Kidney epithelial cell (primary cell): ENCODE data around the gene NAT9. TPM values are rescaled to one million over a fixed set of nuclear protein-coding genes. Genes with fewer than 3 reads are reported as not detected.

ENCODE experiments used
- DNase-seq: peaks from one replicate; pipeline ENCODE4 v3.0.0-alpha.2; 2010; ENCODE audit warnings: low read depth
- H3K27me3 ChIP-seq: 2 replicates; pipeline ENCODE4 v1.6.0; 2011; ENCODE audit warnings: low read length; ENCODE audit not compliant: control insufficient read depth, insufficient read depth
- H3K36me3 ChIP-seq: 2 replicates; pipeline ENCODE4 v1.5.1; 2011; ENCODE audit warnings: low read length; ENCODE audit not compliant: control insufficient read depth, insufficient read depth
- H3K4me3 ChIP-seq: 2 replicates; pipeline ENCODE4 v1.5.1; 2011; ENCODE audit warnings: low read depth, mild to moderate bottlenecking, control low read depth, low read length
- CTCF ChIP-seq: IDR thresholded peaks from 2 replicates; pipeline ENCODE4 v1.5.1; 2011; ENCODE audit warnings: mild to moderate bottlenecking, moderate library complexity, low read length, control low read depth, inconsistent platforms; ENCODE audit not compliant: insufficient read depth, poor library complexity, severe bottlenecking
- total RNA-seq: library from RNA; depleted of rRNA; stranded (reverse); fragments of >200 nt; gene quantifications from 2 replicates; pipeline ENCODE4 v1.2.3, GENCODE V29; 2015

NAT9 gene
- total RNA-seq, 1 donor from 2014 or later = 30.7 TPM

- no peaks in the 10 kb centered on the region for H3K36me3 ChIP-seq
- no peak for TF ChIP-seq CTCF
- DNase-seq = no peak
- H3K4me3 ChIP-seq = no peak within 1 kb of the TSS
- peaks cover 61% of the 10 kb centered on the region for H3K27me3 ChIP-seq
Measured at GRCh38 chr17:74736513-74737298, 39.4 kb downstream of the NAT9 start, which contains the start of gene RAB37. Gene RAB37 (plus strand): TSS chr17:74737256. CDS start chr17:74737273, 17 bp downstream.

- no peak for TF ChIP-seq CTCF
- no peak for DNase-seq
- H3K4me3 ChIP-seq = no peak overlapping the region
- no peaks in the 10 kb centered on the region for H3K36me3 ChIP-seq
- H3K27me3 ChIP-seq = peaks cover 55% of the 10 kb centered on the region
Measured at GRCh38 chr17:74734256-74734655, 41.9 kb downstream of the NAT9 start.

- no peak for TF ChIP-seq CTCF
- Histone ChIP-seq H3K27me3 (peaks cover 48% of the 10 kb centered on the region), H3K4me3 (no peak overlapping the region), H3K36me3 (no peaks in the 10 kb centered on the region)
- DNase-seq = no peak
Measured at GRCh38 chr17:74733365-74734122, 42.6 kb downstream of the NAT9 start.

- Histone ChIP-seq H3K4me3 (no peak overlapping the region), H3K27me3 (peaks cover 35% of the 10 kb centered on the region), H3K36me3 (no peaks in the 10 kb centered on the region)
- no peak for DNase-seq
- TF ChIP-seq CTCF = no peak
Measured at GRCh38 chr17:74732042-74732867, 43.9 kb downstream of the NAT9 start.

GRCh38 chr17:74731347-74731605 is 44.9 kb downstream of the NAT9 start:
- TF ChIP-seq CTCF = no peak
- peaks cover 26% of the 10 kb centered on the region for H3K27me3 ChIP-seq
- no peak overlapping the region for H3K4me3 ChIP-seq
- DNase-seq = no peak
- no peaks in the 10 kb centered on the region for H3K36me3 ChIP-seq
